GM23338 (cell line): ENCODE measurements around the gene PIK3AP1. TPM values are rescaled to one million over a fixed set of nuclear protein-coding genes. Genes with fewer than 3 reads are reported as not detected.

Source experiments
- ATAC-seq: fragments of 200-7000 bp; cut with Tn5 transposase; 3 replicates; pipeline ENCODE4 v1.9.1; 2020
- DNase-seq: peaks from one replicate; pipeline ENCODE4 v3.0.0-alpha.2; 2015; ENCODE audit warnings: low spot score
- H2AFZ ChIP-seq: fragments of 200-600 bp; sonication (generic); 2 replicates; pipeline ENCODE4 v1.8.0; 2016; ENCODE audit warnings: antibody characterized with exemption, mild to moderate bottlenecking, moderate library complexity
- H3F3A ChIP-seq: fragments of 200-600 bp; sonication (generic); replicated peaks from 2 replicates; pipeline ENCODE4 v1.8.0; 2017; ENCODE audit warnings: antibody characterized with exemption, mixed run types, low read depth
- H3K27ac ChIP-seq: fragments of 200-600 bp; sonication (generic); 2 replicates; pipeline ENCODE4 v1.6.1; 2016; ENCODE audit warnings: low read depth
- H3K27me3 ChIP-seq: fragments of 200-600 bp; sonication (generic); 2 replicates; pipeline ENCODE4 v1.8.0; 2016; ENCODE audit warnings: mild to moderate bottlenecking, mixed run types, moderate library complexity; ENCODE audit not compliant: insufficient read depth
- H3K36me3 ChIP-seq: fragments of 200-600 bp; sonication (generic); 2 replicates; pipeline ENCODE4 v1.8.0; 2016; ENCODE audit warnings: mild to moderate bottlenecking; ENCODE audit not compliant: insufficient read depth
- H3K4me1 ChIP-seq: fragments of 200-600 bp; sonication (generic); 2 replicates; pipeline ENCODE4 v1.8.0; 2016; ENCODE audit warnings: mild to moderate bottlenecking, moderate library complexity; ENCODE audit not compliant: insufficient read depth
- H3K4me2 ChIP-seq: fragments of 200-600 bp; sonication (generic); 2 replicates; pipeline ENCODE4 v1.7.1; 2017; ENCODE audit warnings: mixed run types
- H3K4me3 ChIP-seq: fragments of 200-600 bp; sonication (generic); 2 replicates; pipeline ENCODE4 v1.6.1; 2016; ENCODE audit warnings: mixed run types
- H3K79me2 ChIP-seq: fragments of 200-600 bp; sonication (generic); replicated peaks from 2 replicates; pipeline ENCODE4 v1.8.0; 2017; ENCODE audit warnings: mild to moderate bottlenecking; ENCODE audit not compliant: insufficient read depth
- H3K9me2 ChIP-seq: fragments of 200-600 bp; sonication (generic); 2 replicates; pipeline ENCODE4 v1.8.0; 2017; ENCODE audit not compliant: insufficient read depth
- H4K20me1 ChIP-seq: fragments of 200-600 bp; sonication (generic); replicated peaks from 2 replicates; pipeline ENCODE4 v1.8.0; 2017; ENCODE audit warnings: mild to moderate bottlenecking; ENCODE audit not compliant: insufficient read depth
- H3K27ac Mint-ChIP-seq: 2 replicates; pipeline ENCODE4 v1.8.0; 2020; ENCODE audit warnings: inconsistent platforms, mild to moderate bottlenecking, moderate library complexity, mixed read lengths
- H3K27me3 Mint-ChIP-seq: 3 replicates; pipeline ENCODE4 v1.8.0; 2022; ENCODE audit warnings: low read depth, mild to moderate bottlenecking, moderate library complexity, mixed read lengths, inconsistent platforms; ENCODE audit not compliant: insufficient read depth, poor library complexity
- H3K36me3 Mint-ChIP-seq: 3 replicates; pipeline ENCODE4 v1.8.0; 2021; ENCODE audit warnings: low read depth, mild to moderate bottlenecking, inconsistent platforms, moderate library complexity, mixed read lengths
- H3K4me1 Mint-ChIP-seq: 3 replicates; pipeline ENCODE4 v1.8.0; 2020; ENCODE audit warnings: mild to moderate bottlenecking, inconsistent platforms, mixed read lengths
- H3K4me3 Mint-ChIP-seq: 3 replicates; pipeline ENCODE4 v1.8.0; 2021; ENCODE audit warnings: moderate library complexity, mild to moderate bottlenecking, inconsistent platforms, mixed read lengths
- H3K9me3 Mint-ChIP-seq: 3 replicates; pipeline ENCODE4 v1.8.0; 2020; ENCODE audit warnings: moderate library complexity, mild to moderate bottlenecking, inconsistent platforms, mixed read lengths
- CREB1 ChIP-seq: fragments of 250-450 bp; sonication (Bioruptor Pico); IDR thresholded peaks from 2 replicates; pipeline ENCODE4 v1.5.0; 2020; ENCODE audit warnings: low read depth, mild to moderate bottlenecking, moderate library complexity
- CTCF ChIP-seq, 2 experiments: fragments of 200-600 bp in 1 of 2; sonication (generic) in 1 of 2; conservative IDR thresholded peaks; 2 replicates each; pipeline versions ENCODE4 v1.5.1 to v1.6.1; 2016 to 2017; ENCODE audit warnings: antibody characterized with exemption in 2 of 2, low read depth in 2 of 2, mild to moderate bottlenecking in 2 of 2, moderate library complexity in 1 of 2
- EZH2 ChIP-seq: fragments of 200-600 bp; sonication (generic); IDR thresholded peaks from one replicate; pipeline ENCODE4 v1.8.0; 2017; ENCODE audit warnings: antibody characterized with exemption, mild to moderate bottlenecking, low read depth; ENCODE audit not compliant: unreplicated experiment
- EZH2phosphoT487 ChIP-seq: fragments of 200-600 bp; sonication (generic); IDR thresholded peaks from one replicate; pipeline ENCODE4 v1.8.1; 2018; ENCODE audit warnings: antibody characterized with exemption; ENCODE audit not compliant: unreplicated experiment
- JUNB ChIP-seq: IDR thresholded peaks from one replicate; pipeline ENCODE4 v1.6.1; 2016; ENCODE audit warnings: antibody characterized with exemption; ENCODE audit not compliant: unreplicated experiment
- NANOG ChIP-seq: IDR thresholded peaks from 2 replicates; pipeline ENCODE4 v1.6.1; 2016; ENCODE audit warnings: antibody characterized with exemption, borderline replicate concordance
- POLR2AphosphoS5 ChIP-seq: IDR thresholded peaks from 2 replicates; pipeline ENCODE4 v1.6.1; 2016; ENCODE audit warnings: antibody characterized with exemption, low read depth
- REST ChIP-seq: IDR thresholded peaks from one replicate; pipeline ENCODE4 v1.6.1; 2018; ENCODE audit warnings: antibody characterized with exemption; ENCODE audit not compliant: unreplicated experiment
- STAT1 ChIP-seq: IDR thresholded peaks from one replicate; pipeline ENCODE4 v1.6.1; 2016; ENCODE audit warnings: antibody characterized with exemption; ENCODE audit not compliant: unreplicated experiment
- ZNF331 ChIP-seq: fragments of 250-450 bp; sonication (Bioruptor Pico); IDR thresholded peaks from 2 replicates; pipeline ENCODE4 v1.5.0; 2020; ENCODE audit warnings: low read depth, mild to moderate bottlenecking, moderate library complexity
- polyA plus RNA-seq: library from polyadenylated mRNA; unstranded; fragments of >200 nt; fragmentation: Nextera tagmentation; extraction: Ambion mirVana; gene quantifications from 2 replicates; pipeline ENCODE4 v1.2.1, GENCODE V29; 2016
- total RNA-seq: library from RNA; depleted of rRNA; stranded (reverse); fragments of >200 nt; shearing (Covaris generic); gene quantifications from 2 replicates; pipeline ENCODE4 v1.2.3, GENCODE V29; 2014

Gene PIK3AP1
- total and polyA plus RNA-seq, 2 experiments from 2014 or later = 0.65 to 2.3 TPM

GRCh38 chr10:96627292-96627691, 93.0 kb downstream of the PIK3AP1 start (continued):
- no peak for TF ChIP-seq REST
- no peak for TF ChIP-seq ZNF331
- TF ChIP-seq NANOG = no peak
- TF ChIP-seq POLR2AphosphoS5 = no peak

DNA sequence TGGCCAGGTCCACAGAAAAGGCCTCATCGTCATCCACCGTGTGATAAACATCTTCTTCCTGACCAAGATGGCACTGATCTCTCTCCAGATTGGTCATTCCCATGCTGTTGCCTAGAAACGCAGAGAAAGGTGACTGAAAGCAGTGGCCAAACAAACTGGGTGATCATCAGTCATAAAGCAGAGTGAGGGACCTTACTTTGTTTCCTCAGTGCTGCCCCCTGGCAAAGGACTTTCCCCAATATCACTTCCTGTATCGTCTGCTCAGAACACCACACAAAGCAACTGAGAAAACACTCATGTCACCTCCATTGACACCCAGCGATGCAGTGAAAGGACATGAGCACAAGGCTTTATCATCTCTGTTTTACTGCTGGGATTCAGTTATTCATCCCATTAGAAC, 93.5 kb downstream of the PIK3AP1 start:
- Histone ChIP-seq H3K9me2 (no peaks in the 10 kb centered on the region), H3K27me3 (no peaks in the 10 kb centered on the region), H3K4me1 (no peaks in the 10 kb centered on the region), H3K27ac (no peak overlapping the region), H3K36me3 (no peaks in the 10 kb centered on the region), H3K79me2 (no peaks in the 10 kb centered on the region), H3K4me3 (no peak overlapping the region), H2AFZ (no peak overlapping the region), H4K20me1 (peaks cover 3% of the 10 kb centered on the region; the same call in 1 of the 2 replicates), H3F3A (no peaks in the 10 kb centered on the region), H3K4me2 (no peak overlapping the region)
- Mint-ChIP-seq H3K27ac (no peak overlapping the region), H3K9me3 (no peaks in the 10 kb centered on the region), H3K4me1 (no peaks in the 10 kb centered on the region), H3K4me3 (no peak overlapping the region), H3K36me3 (no peaks in the 10 kb centered on the region), H3K27me3 (peaks cover 2% of the 10 kb centered on the region)
- ATAC-seq = peak; percentile 70
- peak; percentile 70 for DNase-seq
- TF ChIP-seq CREB1 (CRISPR knock-in tag) (no peak), JUNB (no peak), CTCF (conservative IDR thresholded peaks at IDR 0.05; ENCODE audit: low read depth in 2 of 2) (peak; percentile 46 to 61), REST (no peak), STAT1 (no peak), EZH2phosphoT487 (no peak), EZH2 (no peak)
